ENCODE measurements around the gene VCAM1. TPM values are rescaled to one million over a fixed set of nuclear protein-coding genes. Genes with fewer than 3 reads are reported as not detected.
A peak's percentile ranks its signal among the peaks of the same experiment; 100 is the strongest.

The VCAM1 gene, protein sequence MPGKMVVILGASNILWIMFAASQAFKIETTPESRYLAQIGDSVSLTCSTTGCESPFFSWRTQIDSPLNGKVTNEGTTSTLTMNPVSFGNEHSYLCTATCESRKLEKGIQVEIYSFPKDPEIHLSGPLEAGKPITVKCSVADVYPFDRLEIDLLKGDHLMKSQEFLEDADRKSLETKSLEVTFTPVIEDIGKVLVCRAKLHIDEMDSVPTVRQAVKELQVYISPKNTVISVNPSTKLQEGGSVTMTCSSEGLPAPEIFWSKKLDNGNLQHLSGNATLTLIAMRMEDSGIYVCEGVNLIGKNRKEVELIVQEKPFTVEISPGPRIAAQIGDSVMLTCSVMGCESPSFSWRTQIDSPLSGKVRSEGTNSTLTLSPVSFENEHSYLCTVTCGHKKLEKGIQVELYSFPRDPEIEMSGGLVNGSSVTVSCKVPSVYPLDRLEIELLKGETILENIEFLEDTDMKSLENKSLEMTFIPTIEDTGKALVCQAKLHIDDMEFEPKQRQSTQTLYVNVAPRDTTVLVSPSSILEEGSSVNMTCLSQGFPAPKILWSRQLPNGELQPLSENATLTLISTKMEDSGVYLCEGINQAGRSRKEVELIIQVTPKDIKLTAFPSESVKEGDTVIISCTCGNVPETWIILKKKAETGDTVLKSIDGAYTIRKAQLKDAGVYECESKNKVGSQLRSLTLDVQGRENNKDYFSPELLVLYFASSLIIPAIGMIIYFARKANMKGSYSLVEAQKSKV
- total RNA-seq (10 to 100 TPM; 19.0 to 52.6 (median 30.0) TPM), polyA plus RNA-seq (10 to 100 TPM; 47.7 to 91.4 TPM)
- long read RNA-seq, donor 1, transcript VCAM1-201 (9 exons, 3,083 nt): major isoform, 39 of 59 reads
- long read RNA-seq, donor 1, partial matches to known transcripts: 17 of 59 reads
- long read RNA-seq, donor 1, other reads (novel, unspliced or antisense): 2 of 59 reads
- long read RNA-seq, donor 2, partial matches to known transcripts: 0 of 2 reads
- long read RNA-seq, donor 2, other reads (novel, unspliced or antisense): 0 of 2 reads
- long read RNA-seq, donor 3, transcript VCAM1-201 (9 exons, 3,083 nt): major isoform, 122 of 142 reads
- long read RNA-seq, donor 3, transcript VCAM1-205 (1 exons, 3,865 nt): minor isoform, 6 of 142 reads
- long read RNA-seq, donor 3, partial matches to known transcripts: 2 of 142 reads
- long read RNA-seq, donor 3, other reads (novel, unspliced or antisense): 7 of 142 reads

DNA sequence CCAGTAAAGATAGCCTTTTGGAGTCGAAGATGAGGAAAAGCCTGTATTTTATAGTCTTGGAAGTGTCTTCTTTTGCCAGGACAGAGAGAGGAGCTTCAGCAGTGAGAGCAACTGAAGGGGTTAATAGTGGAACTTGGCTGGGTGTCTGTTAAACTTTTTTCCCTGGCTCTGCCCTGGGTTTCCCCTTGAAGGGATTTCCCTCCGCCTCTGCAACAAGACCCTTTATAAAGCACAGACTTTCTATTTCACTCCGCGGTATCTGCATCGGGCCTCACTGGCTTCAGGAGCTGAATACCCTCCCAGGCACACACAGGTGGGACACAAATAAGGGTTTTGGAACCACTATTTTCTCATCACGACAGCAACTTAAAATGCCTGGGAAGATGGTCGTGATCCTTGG lies at the start of gene VCAM1:
Gene VCAM1, plus strand, starts transcription at position 253 of the 400 bp plus-strand sequence. Its CDS starts 119 bp downstream, at position 372.
- intact Hi-C loops (cut with DNase I): no loop called here
- Histone ChIP-seq H3K4me1 (ENCODE audit: insufficient read depth) (peaks cover 6% of the 10 kb centered on the region), H3K27ac (peak within 1 kb of the TSS in 1 of 2 donors; percentile 8), H3K27me3 (no peaks in the 10 kb centered on the region), H3K9me3 (no peaks in the 10 kb centered on the region), H3K4me3 (peak within 1 kb of the TSS; percentile 19), H3K36me3 (no peaks in the 10 kb centered on the region)
- DNase-seq: peak; percentile 20 to 39 (median 23)
- WGBS, 3 donors: 3 to 5% (median 3%) methylated on average over 7 of the region's 7 CpGs
- TF ChIP-seq CTCF (IDR thresholded peaks at IDR 0.05): no peak
- TF ChIP-seq POLR2A (IDR thresholded peaks at IDR 0.05): no peak
- no peak for TF ChIP-seq EP300 (IDR thresholded peaks at IDR 0.05)

DNA sequence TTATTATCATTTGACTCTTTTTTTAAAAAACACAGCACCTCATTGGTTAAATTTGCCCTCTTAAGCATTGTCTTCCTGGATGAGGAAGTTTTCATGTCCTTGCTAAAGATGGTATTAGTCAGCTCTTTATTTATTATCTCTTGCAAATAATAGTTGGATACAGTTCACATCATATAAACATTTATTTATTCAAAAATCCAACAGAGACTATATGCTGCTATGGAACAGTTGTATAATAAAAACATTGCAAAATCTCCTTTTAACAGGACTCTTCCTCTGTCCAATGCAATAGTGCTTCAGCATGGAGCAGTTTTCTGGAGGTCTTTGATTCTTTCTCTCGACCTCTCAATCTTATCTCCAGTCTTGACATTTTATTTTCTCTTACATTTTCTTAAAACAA lies 49.5 kb upstream of the VCAM1 start:
- no peaks in the 10 kb centered on the region for H3K27me3 ChIP-seq
- no peaks in the 10 kb centered on the region for H3K4me1 ChIP-seq (ENCODE audit: insufficient read depth)
- H3K36me3 ChIP-seq: no peaks in the 10 kb centered on the region
- WGBS, 3 donors: 56 to 69% (median 58%) methylated on average over 1 of the region's 1 CpG
- H3K4me3 ChIP-seq: no peak overlapping the region
- intact Hi-C loops (cut with DNase I): no loop called here
- TF ChIP-seq CTCF (IDR thresholded peaks at IDR 0.05): no peak
- no peak for TF ChIP-seq POLR2A (IDR thresholded peaks at IDR 0.05)
- TF ChIP-seq EP300 (IDR thresholded peaks at IDR 0.05): no peak
- H3K27ac ChIP-seq: no peak overlapping the region
- H3K9me3 ChIP-seq: no peaks in the 10 kb centered on the region
- DNase-seq: no peak

- no peak for DNase-seq
Observed at GRCh38 chr1:100671601-100672000, 47.9 kb upstream of the VCAM1 start.

More at GRCh38 chr1:100671601-100672000, 47.9 kb upstream of the VCAM1 start:
- H3K27me3 ChIP-seq: no peaks in the 10 kb centered on the region
- TF ChIP-seq POLR2A (IDR thresholded peaks at IDR 0.05) (no peak), EP300 (IDR thresholded peaks at IDR 0.05) (no peak), CTCF (IDR thresholded peaks at IDR 0.05) (no peak)
- no peak overlapping the region for H3K4me3 ChIP-seq
- H3K36me3 ChIP-seq: no peaks in the 10 kb centered on the region
- no peaks in the 10 kb centered on the region for H3K9me3 ChIP-seq
- no peaks in the 10 kb centered on the region for H3K4me1 ChIP-seq (ENCODE audit: insufficient read depth)
- intact Hi-C loops (cut with DNase I): no loop called here
- H3K27ac ChIP-seq: no peak overlapping the region
